HEK293 (cell line): Measurements from ENCODE around the gene PYGM.
A peak's percentile ranks its signal among the peaks of the same experiment; 100 is the strongest.

Experiments used
- CTCF ChIA-PET: fragments of 350-600 bp; formaldehyde crosslinking; extraction: SDS; loops from one replicate; lab custom pipeline; 2021; ENCODE audit warnings: antibody characterized with exemption; lab: Yijun Ruan, JAX
- POLR2A ChIA-PET: fragments of 300-600 bp; formaldehyde crosslinking; extraction: SDS; loops from one replicate; lab custom pipeline; 2020; ENCODE audit warnings: antibody characterized with exemption, inconsistent platforms; lab: Yijun Ruan, JAX
- H3K27ac ChIP-seq: fragments of 200-500 bp; sonication (Bioruptor generic); 2 replicates; pipeline ENCODE4 v1.5.1; 2014; ENCODE audit warnings: low read depth, low read length, control low read depth, inconsistent platforms; ENCODE audit errors: extremely low read depth
- H3K36me3 ChIP-seq, 2 experiments: fragments of 200-500 bp in 1 of 2; sonication (Bioruptor generic) in 1 of 2; 1 replicate in 1 of 2; 2 replicates in 1 of 2; pipeline ENCODE4 v1.5.1; 2014 to 2017; ENCODE audit warnings: inconsistent platforms in 2 of 2, low read length in 2 of 2; ENCODE audit not compliant: control insufficient read depth in 2 of 2, insufficient read depth in 1 of 2
- H3K4me1 ChIP-seq: fragments of 200-500 bp; sonication (Bioruptor generic); 2 replicates; pipeline ENCODE4 v1.5.1; 2014; ENCODE audit warnings: mild to moderate bottlenecking, low read length, inconsistent platforms; ENCODE audit not compliant: control insufficient read depth, insufficient read depth
- H3K4me3 ChIP-seq: 2 replicates; pipeline ENCODE4 v1.5.1; 2011; ENCODE audit warnings: low read depth, mild to moderate bottlenecking, control low read depth, low read length, moderate library complexity
- H3K9me3 ChIP-seq: fragments of 200-500 bp; sonication (Bioruptor generic); 2 replicates; pipeline ENCODE4 v1.5.1; 2014; ENCODE audit warnings: low read depth, low read length, inconsistent platforms; ENCODE audit not compliant: control insufficient read depth, insufficient read depth
- EGR2 ChIP-seq: fragments of 450-650 bp; formaldehyde crosslinking; IDR thresholded peaks from 2 replicates; pipeline ENCODE4 v1.5.1; 2016; ENCODE audit warnings: low read depth, missing biosample characterization, missing genetic modification characterization
- FEZF1 ChIP-seq: fragments of 450-650 bp; formaldehyde crosslinking; IDR thresholded peaks from 2 replicates; pipeline ENCODE4 v1.5.1; 2016; ENCODE audit warnings: missing biosample characterization, missing genetic modification characterization
- GLIS1 ChIP-seq: fragments of 450-650 bp; formaldehyde crosslinking; IDR thresholded peaks from 2 replicates; pipeline ENCODE4 v1.5.1; 2016; ENCODE audit warnings: missing biosample characterization, missing genetic modification characterization
- GLIS2 ChIP-seq: fragments of 450-650 bp; formaldehyde crosslinking; IDR thresholded peaks from 2 replicates; pipeline ENCODE4 v1.5.1; 2016; ENCODE audit warnings: missing biosample characterization, missing genetic modification characterization
- HOXC10 ChIP-seq: sonication (generic); formaldehyde crosslinking; IDR thresholded peaks from 2 replicates; pipeline ENCODE4 v1.8.1; 2023; ENCODE audit warnings: mild to moderate bottlenecking, missing genetic modification reagents
- IKZF3 ChIP-seq: fragments of 450-650 bp; IDR thresholded peaks from 2 replicates; pipeline ENCODE4 v1.5.0; 2018; ENCODE audit warnings: missing biosample characterization, mild to moderate bottlenecking, missing genetic modification characterization, moderate library complexity
- MYNN ChIP-seq: fragments of 450-650 bp; formaldehyde crosslinking; IDR thresholded peaks from 2 replicates; pipeline ENCODE4 v1.5.1; 2016; ENCODE audit warnings: missing biosample characterization, missing genetic modification characterization, borderline replicate concordance
- ZBTB17 ChIP-seq: fragments of 450-650 bp; formaldehyde crosslinking; IDR thresholded peaks from 2 replicates; pipeline ENCODE4 v1.5.1; 2016; ENCODE audit warnings: missing biosample characterization, missing genetic modification characterization
- ZFHX2 ChIP-seq: fragments of 450-650 bp; formaldehyde crosslinking; conservative IDR thresholded peaks from 2 replicates; pipeline ENCODE4 v1.5.1; 2016; ENCODE audit warnings: missing biosample characterization, missing genetic modification characterization
- ZNF121 ChIP-seq: fragments of 450-650 bp; formaldehyde crosslinking; IDR thresholded peaks from 2 replicates; pipeline ENCODE4 v1.5.1; 2016; ENCODE audit warnings: missing biosample characterization, missing genetic modification characterization
- ZNF19 ChIP-seq: fragments of 450-650 bp; formaldehyde crosslinking; IDR thresholded peaks from 2 replicates; pipeline ENCODE4; 2016; ENCODE audit warnings: missing biosample characterization, missing genetic modification characterization, low read depth
- ZNF214 ChIP-seq: fragments of 450-650 bp; formaldehyde crosslinking; IDR thresholded peaks from 2 replicates; pipeline ENCODE4 v1.5.1; 2017; ENCODE audit warnings: missing biosample characterization, mild to moderate bottlenecking, missing genetic modification characterization, borderline replicate concordance
- ZNF223 ChIP-seq: fragments of 450-650 bp; formaldehyde crosslinking; IDR thresholded peaks from 2 replicates; pipeline ENCODE4 v1.5.1; 2016; ENCODE audit warnings: missing biosample characterization, missing genetic modification characterization
- ZNF302 ChIP-seq: fragments of 450-650 bp; formaldehyde crosslinking; IDR thresholded peaks from 2 replicates; pipeline ENCODE4 v1.5.1; 2016; ENCODE audit warnings: missing biosample characterization, missing genetic modification characterization, low read depth
- ZNF514 ChIP-seq: fragments of 450-650 bp; formaldehyde crosslinking; IDR thresholded peaks from 2 replicates; pipeline ENCODE4 v1.5.1; 2016; ENCODE audit warnings: missing biosample characterization, missing genetic modification characterization
- ZNF549 ChIP-seq: fragments of 450-650 bp; IDR thresholded peaks from 2 replicates; pipeline ENCODE4 v1.5.1; 2018; ENCODE audit warnings: missing biosample characterization, missing genetic modification characterization, mild to moderate bottlenecking, inconsistent platforms, moderate library complexity
- ZNF561 ChIP-seq: fragments of 450-650 bp; IDR thresholded peaks from 2 replicates; pipeline ENCODE4 v1.5.1; 2018; ENCODE audit warnings: missing biosample characterization, missing genetic modification characterization, borderline replicate concordance
- ZNF596 ChIP-seq: fragments of 450-650 bp; IDR thresholded peaks from 2 replicates; pipeline ENCODE4 v1.5.0; 2018; ENCODE audit warnings: missing biosample characterization, mild to moderate bottlenecking, missing genetic modification characterization, moderate library complexity
- ZNF600 ChIP-seq: fragments of 450-650 bp; formaldehyde crosslinking; IDR thresholded peaks from 2 replicates; pipeline ENCODE4 v1.5.1; 2016; ENCODE audit warnings: missing biosample characterization, missing genetic modification characterization
- ZNF623 ChIP-seq: fragments of 450-650 bp; formaldehyde crosslinking; IDR thresholded peaks from 2 replicates; pipeline ENCODE4 v1.5.1; 2016; ENCODE audit warnings: missing biosample characterization, missing genetic modification characterization
- ZNF626 ChIP-seq: fragments of 450-650 bp; sonication (Bioruptor Pico); formaldehyde crosslinking; IDR thresholded peaks from 2 replicates; pipeline ENCODE4 v1.5.1; 2018; ENCODE audit warnings: missing biosample characterization, missing genetic modification characterization, inconsistent platforms
- ZNF747 ChIP-seq: fragments of 450-650 bp; formaldehyde crosslinking; IDR thresholded peaks from 2 replicates; pipeline ENCODE4 v1.5.1; 2016; ENCODE audit warnings: missing biosample characterization, missing genetic modification characterization
- ZNF837 ChIP-seq: fragments of 450-650 bp; formaldehyde crosslinking; IDR thresholded peaks from 2 replicates; pipeline ENCODE4 v1.5.1; 2016; ENCODE audit warnings: missing biosample characterization, missing genetic modification characterization
- TF ChIP-seq, protein P1 (sequence below): fragments of 450-650 bp; formaldehyde crosslinking; IDR thresholded peaks from 2 replicates; pipeline ENCODE4 v1.5.1; 2017; ENCODE audit warnings: missing biosample characterization, missing genetic modification characterization
- TF ChIP-seq, protein P2 (sequence below): fragments of 450-650 bp; formaldehyde crosslinking; IDR thresholded peaks from 2 replicates; pipeline ENCODE4 v1.5.1; 2016; ENCODE audit warnings: missing biosample characterization, missing genetic modification characterization
- TF ChIP-seq, protein P3 (sequence below): fragments of 450-650 bp; formaldehyde crosslinking; IDR thresholded peaks from 2 replicates; pipeline ENCODE4 v1.5.1; 2017; ENCODE audit warnings: missing biosample characterization, missing genetic modification characterization
- TF ChIP-seq, protein P4 (sequence below): fragments of 450-650 bp; formaldehyde crosslinking; IDR thresholded peaks from 2 replicates; pipeline ENCODE4 v1.5.1; 2016; ENCODE audit warnings: missing biosample characterization, missing genetic modification characterization
- TF ChIP-seq, protein P5 (sequence below): fragments of 450-650 bp; formaldehyde crosslinking; IDR thresholded peaks from 2 replicates; pipeline ENCODE4 v1.5.1; 2016; ENCODE audit warnings: missing biosample characterization, missing genetic modification characterization

Gene PYGM

DNA sequence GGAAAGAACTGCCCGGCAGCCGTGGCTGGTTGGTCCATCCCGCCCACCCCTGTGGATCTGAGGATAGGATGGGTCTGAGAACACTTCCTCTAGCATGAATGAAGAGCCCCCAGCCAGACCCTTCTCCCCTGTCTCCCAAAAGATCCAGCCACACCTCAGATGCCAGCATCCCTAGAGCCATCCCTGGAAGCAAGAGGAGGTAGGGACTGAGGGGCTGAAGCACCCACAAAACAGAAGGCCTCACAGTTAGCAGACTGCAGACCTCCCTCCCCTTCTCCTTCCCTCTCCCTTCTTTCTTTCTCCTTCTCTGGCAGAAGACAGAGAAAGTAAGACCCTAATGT lies 38.4 kb downstream of the PYGM start:
- H3K9me3 ChIP-seq = no peaks in the 10 kb centered on the region
- no peaks in the 10 kb centered on the region for H3K36me3 ChIP-seq
- TF ChIP-seq, protein P1, sequence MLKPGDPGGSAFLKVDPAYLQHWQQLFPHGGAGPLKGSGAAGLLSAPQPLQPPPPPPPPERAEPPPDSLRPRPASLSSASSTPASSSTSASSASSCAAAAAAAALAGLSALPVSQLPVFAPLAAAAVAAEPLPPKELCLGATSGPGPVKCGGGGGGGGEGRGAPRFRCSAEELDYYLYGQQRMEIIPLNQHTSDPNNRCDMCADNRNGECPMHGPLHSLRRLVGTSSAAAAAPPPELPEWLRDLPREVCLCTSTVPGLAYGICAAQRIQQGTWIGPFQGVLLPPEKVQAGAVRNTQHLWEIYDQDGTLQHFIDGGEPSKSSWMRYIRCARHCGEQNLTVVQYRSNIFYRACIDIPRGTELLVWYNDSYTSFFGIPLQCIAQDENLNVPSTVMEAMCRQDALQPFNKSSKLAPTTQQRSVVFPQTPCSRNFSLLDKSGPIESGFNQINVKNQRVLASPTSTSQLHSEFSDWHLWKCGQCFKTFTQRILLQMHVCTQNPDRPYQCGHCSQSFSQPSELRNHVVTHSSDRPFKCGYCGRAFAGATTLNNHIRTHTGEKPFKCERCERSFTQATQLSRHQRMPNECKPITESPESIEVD (tag by site-specific recombination) = no peak
- TF ChIP-seq ZNF600 = no peak
- TF ChIP-seq ZNF302 (tag by site-specific recombination) = no peak
- no peak for TF ChIP-seq ZNF747 (tag by site-specific recombination)
- TF ChIP-seq ZNF223 (tag by site-specific recombination) = no peak
- TF ChIP-seq, protein P2, sequence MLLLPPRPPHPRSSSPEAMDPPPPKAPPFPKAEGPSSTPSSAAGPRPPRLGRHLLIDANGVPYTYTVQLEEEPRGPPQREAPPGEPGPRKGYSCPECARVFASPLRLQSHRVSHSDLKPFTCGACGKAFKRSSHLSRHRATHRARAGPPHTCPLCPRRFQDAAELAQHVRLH (tag by site-specific recombination) = no peak
- TF ChIP-seq ZNF549 = no peak
- TF ChIP-seq HOXC10 (CRISPR knock-in tag) = no peak
- TF ChIP-seq IKZF3 = no peak
- no peak for TF ChIP-seq FEZF1
- TF ChIP-seq ZNF561 = no peak
- TF ChIP-seq ZBTB17 (tag by site-specific recombination) = no peak
- no peak for TF ChIP-seq ZNF214 (tag by site-specific recombination)
- no peak for TF ChIP-seq MYNN
- TF ChIP-seq ZNF514 (tag by site-specific recombination) = no peak
- no peak for TF ChIP-seq ZNF623 (tag by site-specific recombination)
- TF ChIP-seq ZNF837 (tag by site-specific recombination) = no peak
- TF ChIP-seq ZNF626 (tag by site-specific recombination) = no peak
- no peak for TF ChIP-seq ZNF19 (tag by site-specific recombination)
- TF ChIP-seq, all 188 proteins: peak for 0
- POLR2A ChIA-PET = interaction anchor here (0.6 kb wide), 1 partner anchor 15 kb away, joined by 3 read pairs; no protein-coding TSS in a partner anchor
- CTCF ChIA-PET = interaction anchor here (0.6 to 2.3 kb wide), 2 partner anchors 33 to 131 kb away, joined by 3 to 16 read pairs; no protein-coding TSS in a partner anchor
- no peak overlapping the region for H3K4me3 ChIP-seq
- no peaks in the 10 kb centered on the region for H3K4me1 ChIP-seq
- H3K27ac ChIP-seq = no peak overlapping the region

DNA sequence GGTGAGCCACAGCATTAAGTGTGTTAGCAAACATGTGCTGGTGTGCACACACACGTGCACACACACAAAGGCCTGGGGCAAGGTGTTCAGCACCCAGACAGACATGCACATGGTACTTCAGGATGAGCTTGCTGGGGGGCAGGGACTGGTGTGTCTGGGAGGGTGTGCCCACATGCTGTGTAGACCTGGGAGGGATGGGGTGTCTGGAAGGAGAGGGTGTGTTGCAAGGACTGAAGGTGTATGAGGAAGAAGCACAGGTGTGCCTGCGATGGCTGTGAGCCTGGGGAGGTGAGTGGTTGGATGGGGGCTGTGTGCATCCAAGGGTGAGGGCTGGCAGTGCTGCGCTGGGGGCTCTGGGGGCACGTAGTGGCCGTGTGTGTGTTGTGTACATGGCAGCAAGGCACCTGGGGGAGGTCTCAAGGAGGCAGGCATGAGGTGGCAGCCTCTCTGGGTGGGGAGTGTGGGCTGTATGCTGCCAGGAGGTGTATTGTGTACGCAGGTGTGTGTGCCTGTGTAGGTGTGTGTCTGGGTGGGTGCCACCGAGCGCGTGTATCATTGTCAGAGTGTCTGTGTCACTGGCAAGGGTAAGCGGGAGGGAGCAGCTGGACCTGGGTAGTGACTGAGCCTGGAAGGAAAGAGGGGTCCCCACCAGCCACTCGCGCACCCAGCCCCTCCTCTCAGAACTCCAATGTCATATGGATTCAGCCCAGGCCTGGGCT lies 39.0 kb downstream of the PYGM start:
- Histone ChIP-seq H3K9me3 (no peaks in the 10 kb centered on the region), H3K27ac (no peak overlapping the region), H3K36me3 (no peaks in the 10 kb centered on the region), H3K4me1 (no peaks in the 10 kb centered on the region), H3K4me3 (no peak overlapping the region)
- ChIA-PET POLR2A (no interaction called here), CTCF (interaction anchor here (1.3 to 2.3 kb wide), 3 partner anchors 17 to 32 kb away, joined by 3 to 16 read pairs (median 10); no protein-coding TSS in a partner anchor)
- TF ChIP-seq GLIS2 (tag by site-specific recombination) (0 out of 2 replicates have a peak, but pooled peaks have one; percentile 41), EGR2 (tag by site-specific recombination) (peak; percentile 93), ZFHX2 (tag by site-specific recombination) (peak; percentile 83), ZNF596 (tag by site-specific recombination) (no peak), ZNF121 (no peak), GLIS1 (peak; percentile 65), ZNF600 (no peak)
- TF ChIP-seq, protein P3, sequence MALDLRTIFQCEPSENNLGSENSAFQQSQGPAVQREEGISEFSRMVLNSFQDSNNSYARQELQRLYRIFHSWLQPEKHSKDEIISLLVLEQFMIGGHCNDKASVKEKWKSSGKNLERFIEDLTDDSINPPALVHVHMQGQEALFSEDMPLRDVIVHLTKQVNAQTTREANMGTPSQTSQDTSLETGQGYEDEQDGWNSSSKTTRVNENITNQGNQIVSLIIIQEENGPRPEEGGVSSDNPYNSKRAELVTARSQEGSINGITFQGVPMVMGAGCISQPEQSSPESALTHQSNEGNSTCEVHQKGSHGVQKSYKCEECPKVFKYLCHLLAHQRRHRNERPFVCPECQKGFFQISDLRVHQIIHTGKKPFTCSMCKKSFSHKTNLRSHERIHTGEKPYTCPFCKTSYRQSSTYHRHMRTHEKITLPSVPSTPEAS (tag by site-specific recombination) = peak; percentile 77
- TF ChIP-seq, protein P4, sequence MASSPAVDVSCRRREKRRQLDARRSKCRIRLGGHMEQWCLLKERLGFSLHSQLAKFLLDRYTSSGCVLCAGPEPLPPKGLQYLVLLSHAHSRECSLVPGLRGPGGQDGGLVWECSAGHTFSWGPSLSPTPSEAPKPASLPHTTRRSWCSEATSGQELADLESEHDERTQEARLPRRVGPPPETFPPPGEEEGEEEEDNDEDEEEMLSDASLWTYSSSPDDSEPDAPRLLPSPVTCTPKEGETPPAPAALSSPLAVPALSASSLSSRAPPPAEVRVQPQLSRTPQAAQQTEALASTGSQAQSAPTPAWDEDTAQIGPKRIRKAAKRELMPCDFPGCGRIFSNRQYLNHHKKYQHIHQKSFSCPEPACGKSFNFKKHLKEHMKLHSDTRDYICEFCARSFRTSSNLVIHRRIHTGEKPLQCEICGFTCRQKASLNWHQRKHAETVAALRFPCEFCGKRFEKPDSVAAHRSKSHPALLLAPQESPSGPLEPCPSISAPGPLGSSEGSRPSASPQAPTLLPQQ = no peak
- TF ChIP-seq, protein P5, sequence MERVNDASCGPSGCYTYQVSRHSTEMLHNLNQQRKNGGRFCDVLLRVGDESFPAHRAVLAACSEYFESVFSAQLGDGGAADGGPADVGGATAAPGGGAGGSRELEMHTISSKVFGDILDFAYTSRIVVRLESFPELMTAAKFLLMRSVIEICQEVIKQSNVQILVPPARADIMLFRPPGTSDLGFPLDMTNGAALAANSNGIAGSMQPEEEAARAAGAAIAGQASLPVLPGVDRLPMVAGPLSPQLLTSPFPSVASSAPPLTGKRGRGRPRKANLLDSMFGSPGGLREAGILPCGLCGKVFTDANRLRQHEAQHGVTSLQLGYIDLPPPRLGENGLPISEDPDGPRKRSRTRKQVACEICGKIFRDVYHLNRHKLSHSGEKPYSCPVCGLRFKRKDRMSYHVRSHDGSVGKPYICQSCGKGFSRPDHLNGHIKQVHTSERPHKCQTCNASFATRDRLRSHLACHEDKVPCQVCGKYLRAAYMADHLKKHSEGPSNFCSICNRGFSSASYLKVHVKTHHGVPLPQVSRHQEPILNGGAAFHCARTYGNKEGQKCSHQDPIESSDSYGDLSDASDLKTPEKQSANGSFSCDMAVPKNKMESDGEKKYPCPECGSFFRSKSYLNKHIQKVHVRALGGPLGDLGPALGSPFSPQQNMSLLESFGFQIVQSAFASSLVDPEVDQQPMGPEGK (tag by site-specific recombination) = peak; percentile 34; the same call in 1 of the 2 replicates
